Glomerular endothelial cell (primary cell): Measurements from ENCODE around the gene GPR82. TPM values are rescaled to one million over a fixed set of nuclear protein-coding genes. Genes with fewer than 3 reads are reported as not detected.
"Not testable (repeated sequence)": the region's sequence is repeated elsewhere in the genome, so short reads cannot be mapped to it uniquely, and the experiment has no call there.

Experiments
- DNase-seq: peaks from one replicate; pipeline ENCODE4 v3.0.0-alpha.2; 2011; ENCODE audit warnings: low read depth, low spot score; ENCODE audit errors: extremely low read depth
- total RNA-seq: library from RNA; depleted of rRNA; stranded (reverse); fragments of >200 nt; gene quantifications from 2 replicates; pipeline ENCODE4 v1.2.3, GENCODE V29; 2015

The GPR82 gene
- total RNA-seq = not detected in 2 replicates

- no peak for DNase-seq
Measured at GRCh38 chrX:41723826-41724225, at the start of gene GPR82. GPR82 (plus strand) TSS chrX:41724181; CDS start chrX:41727027, 2,846 bp downstream.

GRCh38 chrX:41676361-41676760, 47.6 kb upstream of the GPR82 start:
- DNase-seq = not testable (repeated sequence)

DNA sequence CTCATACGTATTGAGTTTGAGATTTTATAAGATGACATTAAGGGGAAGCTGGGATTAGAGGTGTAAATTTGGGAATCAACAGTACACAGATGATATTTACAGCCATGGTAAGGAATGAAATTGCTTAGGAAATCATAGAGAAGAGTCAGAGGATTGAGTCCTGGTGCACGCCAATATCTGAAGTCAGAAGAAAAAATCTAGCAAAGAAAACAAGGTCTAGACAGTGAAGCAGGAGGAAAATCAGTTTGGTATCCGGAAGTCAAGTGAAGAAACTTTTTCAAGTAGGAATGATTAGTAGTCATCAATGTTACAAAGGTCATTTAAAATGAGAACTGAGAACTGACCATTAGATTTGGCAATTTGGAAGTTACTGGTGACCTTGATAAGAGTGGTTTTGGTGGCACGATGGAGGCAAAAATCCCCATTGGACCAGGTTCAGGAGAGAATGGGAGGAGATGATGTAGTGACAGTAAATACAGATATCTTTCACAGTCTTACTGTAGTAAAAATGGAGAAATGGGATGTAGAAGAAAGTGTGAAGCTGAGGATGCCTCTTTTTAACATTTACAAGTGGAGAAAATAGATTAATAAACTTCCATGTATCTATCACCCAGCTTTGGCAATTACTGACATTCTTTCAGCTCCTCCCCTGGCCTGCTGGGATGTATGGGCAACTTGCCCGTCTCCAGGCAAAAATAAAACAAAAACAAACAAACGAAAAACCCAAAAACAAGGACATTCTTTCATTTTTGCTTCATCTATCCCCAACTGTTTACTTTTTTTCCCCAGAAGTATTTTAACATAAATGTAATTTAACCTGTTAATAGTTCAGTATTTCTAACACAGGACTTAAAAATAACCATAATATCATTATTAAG, 46.6 kb upstream of the GPR82 start:
- DNase-seq = no peak

DNA sequence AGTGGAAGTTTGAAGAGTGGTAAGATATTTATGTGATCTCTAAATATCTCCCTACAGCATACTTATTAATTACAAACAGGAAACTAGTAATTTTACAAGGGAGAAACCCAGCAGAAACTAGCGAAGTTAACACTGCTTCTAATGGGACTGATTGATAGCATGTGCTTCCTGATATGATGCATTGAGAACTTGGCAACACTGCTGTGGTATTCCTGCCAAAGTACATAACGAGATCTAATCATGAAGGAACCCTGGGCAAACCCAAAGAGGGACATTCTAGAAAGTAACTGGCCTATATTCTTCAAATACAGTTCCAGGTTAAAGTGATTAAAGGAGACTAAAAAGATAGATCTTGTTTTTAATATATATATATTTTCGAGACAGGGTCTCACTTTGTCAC, 39.8 kb upstream of the GPR82 start:
- DNase-seq = peak; percentile 25

GRCh38 chrX:41684940-41685339, 39.0 kb upstream of the GPR82 start:
- DNase-seq = no peak

DNA sequence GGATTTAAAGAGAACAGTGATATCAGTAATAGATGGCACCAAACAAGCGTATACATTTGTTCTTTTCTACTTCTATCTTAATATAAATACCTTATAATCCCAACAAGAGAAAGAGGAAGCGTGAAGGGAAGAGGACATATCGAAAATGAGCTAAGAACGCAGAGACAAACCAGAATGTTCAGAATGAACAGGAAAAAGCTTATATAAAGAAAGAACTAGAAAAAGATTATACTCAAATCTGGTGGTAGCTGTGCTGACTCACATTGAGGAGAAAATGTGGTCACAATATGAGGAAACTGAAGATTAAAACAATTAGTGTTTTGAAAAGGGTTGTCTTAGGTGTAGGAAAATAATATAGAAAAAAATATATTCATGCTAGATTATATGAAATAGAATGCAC, 37.2 kb upstream of the GPR82 start:
- DNase-seq = no peak

GRCh38 chrX:41688156-41688555, 35.8 kb upstream of the GPR82 start:
- DNase-seq = no peak

GRCh38 chrX:41688835-41689234, 35.1 kb upstream of the GPR82 start, which contains the start of gene GPR34:
GPR34 (plus strand) TSS chrX:41688973; CDS start chrX:41695634, 6,661 bp downstream.
- DNase-seq = no peak

GRCh38 chrX:41689711-41690110, 34.3 kb upstream of the GPR82 start:
- DNase-seq = no peak

DNA sequence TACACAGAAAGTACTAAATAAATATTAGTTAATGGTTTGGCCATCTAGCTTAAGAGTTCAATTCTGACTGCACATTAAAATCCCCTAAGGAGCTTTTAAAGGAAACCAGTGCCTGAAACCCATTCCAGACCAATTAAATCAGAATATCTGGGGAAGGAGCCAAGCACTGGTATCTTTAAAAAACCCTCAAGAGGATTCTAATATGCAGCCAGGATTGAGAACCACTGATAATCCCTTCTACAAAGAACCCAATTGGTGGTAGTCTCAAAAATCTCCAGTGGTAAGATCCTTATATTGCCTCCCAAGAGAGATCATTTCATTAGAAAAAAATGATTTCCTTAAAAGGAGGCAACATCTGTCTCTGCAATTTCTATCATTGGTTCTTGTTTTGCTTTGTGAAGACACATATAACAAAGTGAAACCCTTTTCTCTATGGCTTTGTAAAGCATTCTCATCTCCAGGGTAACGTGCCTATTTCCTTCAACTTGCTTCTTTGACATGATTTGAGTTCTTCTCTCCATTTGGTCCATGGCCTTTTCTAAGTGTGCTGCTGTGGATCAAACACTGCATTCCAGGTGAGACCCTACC, 31.7 kb upstream of the GPR82 start:
- DNase-seq = no peak

GRCh38 chrX:41693024-41693423, 31.0 kb upstream of the GPR82 start:
- DNase-seq = no peak

GRCh38 chrX:41695426-41695825, 28.6 kb upstream of the GPR82 start:
- no peak for DNase-seq

DNA sequence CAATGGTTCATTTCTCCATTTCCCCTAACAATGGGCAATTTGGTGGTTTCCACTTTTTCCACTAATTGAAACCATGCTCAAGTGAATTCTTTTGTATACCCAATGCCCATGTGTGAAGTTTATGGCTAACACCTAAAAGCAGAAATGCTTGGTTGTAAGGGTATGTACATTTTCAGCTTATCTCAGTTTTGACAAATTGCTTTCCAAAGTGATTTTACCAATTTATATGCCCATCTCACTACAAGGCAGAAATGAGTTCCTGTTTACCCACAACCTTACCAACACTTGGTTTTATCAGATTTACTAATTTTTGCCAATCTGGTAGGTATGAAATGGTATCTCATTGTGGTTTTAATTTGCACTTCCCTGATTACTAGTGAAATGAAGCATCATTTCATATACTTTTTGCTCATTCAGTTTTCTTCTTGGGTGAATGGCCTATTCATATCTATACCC, 20.4 kb upstream of the GPR82 start:
- DNase-seq = no peak

GRCh38 chrX:41705042-41705441, 18.9 kb upstream of the GPR82 start:
- no peak for DNase-seq

DNA sequence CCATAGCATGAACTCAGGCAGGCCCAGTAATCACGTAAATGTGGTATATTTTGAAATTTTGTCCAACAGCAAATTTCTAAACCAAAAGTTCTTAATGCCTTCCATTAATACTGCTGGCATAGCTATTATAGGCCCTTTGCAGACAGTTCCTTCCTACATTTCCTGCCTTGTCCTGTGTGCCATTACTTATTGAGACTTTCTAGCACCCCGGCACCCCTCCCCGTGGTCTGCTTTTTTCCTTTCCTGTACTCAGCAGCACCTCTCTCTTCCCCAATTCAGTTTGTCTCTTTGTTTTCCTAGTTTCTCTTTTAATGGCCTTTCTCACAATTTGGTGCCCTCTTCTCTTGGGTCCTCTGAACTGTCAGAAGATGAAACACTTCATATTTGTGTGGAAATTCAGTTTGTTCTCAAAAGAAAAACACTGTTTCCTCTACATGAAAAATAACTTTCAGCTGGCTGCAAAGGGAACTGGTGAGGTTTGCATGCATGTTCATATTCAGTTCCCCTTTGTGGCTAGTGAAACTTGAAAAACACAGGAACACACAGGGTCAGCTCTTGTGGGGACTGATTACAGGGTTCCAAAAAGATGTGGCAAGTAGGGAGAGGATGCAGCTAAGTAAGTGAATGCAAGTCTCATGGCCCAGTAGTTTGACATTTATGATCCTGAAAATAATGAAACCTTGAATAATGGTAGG, 18.2 kb upstream of the GPR82 start:
- DNase-seq = no peak

DNA sequence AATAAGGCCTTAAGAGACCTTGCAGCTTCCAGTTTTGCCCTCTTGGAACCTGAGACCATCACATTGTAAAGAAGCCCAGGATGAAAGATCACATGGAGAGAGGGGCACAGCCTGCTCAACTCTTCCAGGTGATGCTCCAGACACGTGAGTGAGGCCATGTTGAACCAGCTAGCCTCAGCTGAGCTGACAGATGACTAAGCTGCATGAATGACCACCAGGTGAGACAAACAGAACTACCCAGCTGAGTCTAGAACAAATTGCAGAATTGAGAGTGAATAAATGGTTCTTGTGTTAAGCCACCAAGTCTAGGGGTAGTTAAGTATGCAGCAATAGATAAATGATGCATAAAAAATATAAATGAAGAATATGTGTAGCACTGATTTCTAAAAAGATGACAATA, 16.8 kb upstream of the GPR82 start:
- no peak for DNase-seq

DNA sequence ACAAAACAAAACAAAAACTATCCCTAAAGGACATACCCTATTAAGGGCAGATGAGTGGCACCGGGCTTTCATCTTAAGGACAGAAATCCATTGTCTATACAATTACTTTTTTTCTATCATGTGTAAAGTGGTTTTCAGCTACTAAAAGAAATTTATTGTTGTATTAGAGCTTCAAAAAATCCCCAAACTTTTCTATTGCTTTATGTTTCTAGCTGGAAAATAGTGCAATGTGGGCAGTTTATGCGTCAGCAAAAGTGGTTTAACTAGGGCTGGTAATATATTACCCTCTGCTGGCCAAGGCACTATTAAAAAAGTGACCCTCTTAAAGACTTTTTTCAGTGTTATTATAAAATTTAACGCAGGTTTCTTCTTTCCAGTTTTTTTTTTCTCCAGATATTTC, 15.5 kb upstream of the GPR82 start:
- DNase-seq = no peak

GRCh38 chrX:41711021-41711667, 12.8 kb upstream of the GPR82 start:
- no peak for DNase-seq

- no peak for DNase-seq
Measured at GRCh38 chrX:41716222-41716621, 7.8 kb upstream of the GPR82 start.

DNA sequence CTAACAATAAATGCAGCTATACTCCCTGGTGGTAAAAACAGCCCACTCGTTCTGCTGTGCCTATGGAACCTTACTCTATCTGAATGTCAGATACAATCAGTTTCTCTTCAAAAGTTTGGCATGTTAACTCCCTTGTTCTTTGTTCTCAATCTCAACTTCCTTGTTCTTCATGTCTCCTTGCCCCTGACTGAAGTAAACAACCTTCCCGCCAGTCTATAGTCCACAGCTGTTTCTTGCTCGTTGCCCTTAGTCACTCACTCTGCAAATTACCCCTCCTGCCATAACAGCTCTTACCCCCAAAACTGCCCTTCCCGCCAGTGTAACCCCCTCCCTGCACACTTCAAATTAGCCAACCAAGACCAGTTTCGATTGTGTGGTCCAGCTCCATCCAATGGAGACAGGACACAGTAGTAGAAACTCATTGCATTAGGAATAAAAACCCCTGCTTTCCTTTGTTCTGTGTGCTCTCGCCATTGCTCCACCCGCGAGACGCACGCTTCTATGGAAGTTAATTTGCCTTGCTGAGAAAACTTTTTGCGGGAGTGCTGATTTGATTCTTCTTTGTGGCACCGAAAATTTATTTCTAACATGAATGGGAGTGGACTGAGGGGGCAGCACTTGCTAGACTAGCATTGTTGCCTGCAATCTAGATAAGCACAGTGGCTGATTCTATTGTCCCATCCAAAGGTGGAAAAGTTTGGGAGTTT, 7.1 kb upstream of the GPR82 start:
- no peak for DNase-seq
